ENCODE results near the gene MRPL12.

DNA sequence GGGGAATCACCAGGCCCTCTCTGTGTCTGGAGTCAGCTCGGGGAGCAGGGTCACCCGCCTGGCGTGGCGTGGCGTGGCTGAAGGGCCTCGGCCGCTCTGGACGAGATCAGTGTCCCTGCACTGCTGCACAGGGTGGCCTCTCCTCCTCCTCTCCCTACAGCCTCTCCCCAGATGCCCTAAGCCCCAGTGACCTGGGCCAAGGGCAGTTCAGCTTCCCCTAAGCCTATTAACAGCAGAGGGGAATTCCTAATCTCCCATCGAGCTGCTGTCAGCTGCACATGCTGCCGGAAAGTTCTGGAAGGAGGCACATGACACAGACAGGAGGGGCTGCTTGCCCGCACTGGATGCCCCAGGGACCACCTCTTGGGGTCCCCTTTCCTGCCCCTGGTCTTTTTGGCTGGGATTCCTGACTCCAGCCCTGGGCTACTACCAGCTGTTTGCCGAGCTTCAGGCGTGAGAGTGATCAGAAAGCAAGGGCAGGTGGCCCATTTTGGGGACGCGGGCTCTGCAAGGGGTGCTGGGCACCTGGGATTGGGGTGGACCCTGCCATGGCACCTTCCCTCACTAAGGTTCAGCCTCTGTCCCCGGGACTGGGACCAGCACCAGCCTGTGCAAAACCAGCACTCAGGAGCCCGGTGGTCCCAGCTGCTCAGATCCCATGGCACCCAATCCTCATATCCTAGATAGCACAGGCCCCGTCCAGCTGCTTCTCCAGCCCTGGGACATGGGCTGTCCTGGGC is 47.6 kb upstream of the MRPL12 start:
- TF ChIP-seq GATA2 (IDR thresholded peaks at IDR 0.05; ENCODE audit: low read depth, low read length) (no peak), GATA3 (IDR thresholded peaks at IDR 0.05; ENCODE audit: low read depth, low read length) (no peak)
